GM23338 (cell line): ENCODE results near the gene GPHN.

Source experiments
- CTCF ChIP-seq, 2 experiments: fragments of 200-600 bp in 1 of 2; sonication (generic) in 1 of 2; conservative IDR thresholded peaks; 2 replicates each; pipeline versions ENCODE4 v1.5.1 to v1.6.1; 2016 to 2017; ENCODE audit warnings: antibody characterized with exemption in 2 of 2, low read depth in 2 of 2, mild to moderate bottlenecking in 2 of 2, moderate library complexity in 1 of 2
- EZH2 ChIP-seq: fragments of 200-600 bp; sonication (generic); IDR thresholded peaks from one replicate; pipeline ENCODE4 v1.8.0; 2017; ENCODE audit warnings: antibody characterized with exemption, mild to moderate bottlenecking, low read depth; ENCODE audit not compliant: unreplicated experiment
- EZH2phosphoT487 ChIP-seq: fragments of 200-600 bp; sonication (generic); IDR thresholded peaks from one replicate; pipeline ENCODE4 v1.8.1; 2018; ENCODE audit warnings: antibody characterized with exemption; ENCODE audit not compliant: unreplicated experiment
- REST ChIP-seq: IDR thresholded peaks from one replicate; pipeline ENCODE4 v1.6.1; 2018; ENCODE audit warnings: antibody characterized with exemption; ENCODE audit not compliant: unreplicated experiment

DNA sequence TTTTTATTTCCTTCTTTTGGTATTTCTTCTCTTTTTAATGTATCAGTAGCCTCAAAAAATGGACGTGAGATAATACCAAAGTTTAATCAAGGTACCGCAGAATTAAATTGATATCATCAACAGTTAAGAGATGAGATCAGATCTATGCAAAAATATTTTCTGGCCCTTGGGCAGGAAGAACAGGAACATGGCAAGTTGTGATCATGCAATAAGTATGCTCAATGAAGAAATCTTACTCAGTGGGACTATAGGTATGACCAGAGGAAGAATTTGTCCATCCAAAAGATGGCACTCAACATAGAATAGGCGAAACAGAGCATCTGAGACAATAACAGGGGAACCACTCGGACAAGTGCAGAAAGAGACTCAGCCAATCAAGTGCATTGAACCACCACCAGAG is 680.4 kb downstream of the GPHN start:
- no peak for TF ChIP-seq EZH2phosphoT487
- TF ChIP-seq EZH2 = no peak
- no peak for TF ChIP-seq REST
- no peak for TF ChIP-seq CTCF (conservative IDR thresholded peaks at IDR 0.05; ENCODE audit: low read depth in 2 of 2)
